B cell (primary cell): ENCODE data around the gene FANCL. TPM values are rescaled to one million over a fixed set of nuclear protein-coding genes. Genes with fewer than 3 reads are reported as not detected.

Source experiments
- ATAC-seq: fragments of 200-7000 bp; cut with Tn5 transposase; one replicate; pipeline ENCODE4 v1.10.0; 2021; ENCODE audit warnings: low read depth, mild to moderate bottlenecking, moderate number of reproducible peaks, moderate library complexity
- CTCF ChIA-PET: fragments of 350-600 bp; sonication (Branson Sonifier 250); formaldehyde crosslinking; loops from one replicate; lab custom pipeline; 2021; ENCODE audit warnings: antibody characterized with exemption, inconsistent platforms; lab: Charles Lee
- POLR2A ChIA-PET: fragments of 350-600 bp; sonication (Branson Sonifier 250); formaldehyde crosslinking; loops from one replicate; lab custom pipeline; 2021; ENCODE audit warnings: antibody characterized with exemption; lab: Charles Lee
- DNase-seq: peaks from one replicate; pipeline ENCODE4 v3.0.0; 2013
- H2AFZ ChIP-seq: 2 replicates; pipeline ENCODE4 v1.6.1; 2012; ENCODE audit warnings: mild to moderate bottlenecking, low read depth, low read length; ENCODE audit not compliant: insufficient read depth, poor library complexity, severe bottlenecking
- H3K27ac ChIP-seq, 2 donors: 1 replicate in 1 of 2; 2 replicates in 1 of 2; pipeline ENCODE4 v1.5.1; 2012 to 2013; ENCODE audit warnings: low read length in 2 of 2, mild to moderate bottlenecking in 2 of 2, moderate library complexity in 1 of 2
- H3K27me3 ChIP-seq, 4 experiments: fragments of 200-600 bp in 1 of 4; sonication (generic) in 1 of 4; replicated peaks in 1 of 4; 1 replicate in 2 of 4; 2 replicates in 2 of 4; pipeline versions ENCODE4 v1.6.1 to v1.7.0; 2013 to 2016; ENCODE audit warnings: low read length in 3 of 4, mild to moderate bottlenecking in 2 of 4, mixed read lengths in 1 of 4, moderate library complexity in 1 of 4; ENCODE audit not compliant: insufficient read depth in 4 of 4, control insufficient read depth in 3 of 4; ENCODE audit errors: control extremely low read depth in 1 of 4
- H3K36me3 ChIP-seq, 2 experiments: replicated peaks in 1 of 2; 1 replicate in 1 of 2; 2 replicates in 1 of 2; pipeline versions ENCODE4 v1.6.1 to v1.7.1; 2013; ENCODE audit warnings: low read length in 1 of 2; ENCODE audit not compliant: insufficient read depth in 2 of 2, control insufficient read depth in 1 of 2; ENCODE audit errors: control extremely low read depth in 1 of 2, extremely low read depth in 1 of 2
- H3K4me1 ChIP-seq, 2 donors: fragments of 200-600 bp in 1 of 2; sonication (generic) in 1 of 2; 1 replicate in 1 of 2; 2 replicates in 1 of 2; pipeline versions ENCODE4 v1.5.1 to v1.6.1; 2013 to 2017; ENCODE audit warnings: low read length in 2 of 2; ENCODE audit not compliant: control insufficient read depth in 2 of 2, insufficient read depth in 2 of 2
- H3K4me2 ChIP-seq: replicated peaks from 2 replicates; pipeline ENCODE3; 2012; ENCODE audit warnings: mild to moderate bottlenecking, low read depth, low read length; ENCODE audit not compliant: poor library complexity, severe bottlenecking
- H3K4me3 ChIP-seq, 5 experiments: fragments of 200-600 bp in 1 of 5; sonication (generic) in 1 of 5; 1 replicate in 3 of 5; 2 replicates in 2 of 5; pipeline versions ENCODE4 v1.5.1 to v1.7.0; 2011 to 2016; ENCODE audit warnings: low read length in 4 of 5, mild to moderate bottlenecking in 4 of 5, low read depth in 2 of 5, control low read depth in 1 of 5, moderate library complexity in 1 of 5; ENCODE audit not compliant: insufficient read depth in 1 of 5; ENCODE audit errors: control extremely low read depth in 1 of 5, extremely low read depth in 1 of 5
- H3K79me2 ChIP-seq: fragments of 200-600 bp; sonication (generic); one replicate; pipeline ENCODE4 v1.6.0; 2016; ENCODE audit warnings: low read length; ENCODE audit not compliant: control insufficient read depth, insufficient read depth
- H3K9ac ChIP-seq: fragments of 200-600 bp; sonication (generic); 2 replicates; pipeline ENCODE4 v1.6.1; 2017; ENCODE audit warnings: mild to moderate bottlenecking, low read length, moderate library complexity
- H3K9me3 ChIP-seq, 3 donors: one replicate each; pipeline versions ENCODE4 v1.6.1 to v1.7.1; 2013; ENCODE audit warnings: low read length in 2 of 3; ENCODE audit not compliant: control insufficient read depth in 2 of 3, insufficient read depth in 1 of 3; ENCODE audit errors: control extremely low read depth in 1 of 3
- H4K20me1 ChIP-seq: 2 replicates; pipeline ENCODE4 v1.6.0; 2012; ENCODE audit warnings: mild to moderate bottlenecking, low read length; ENCODE audit not compliant: insufficient read depth, control insufficient read depth, poor library complexity, severe bottlenecking
- H3K27ac Mint-ChIP-seq: one replicate; pipeline ENCODE4 v1.8.0; 2021; ENCODE audit warnings: mixed read lengths
- H3K27me3 Mint-ChIP-seq: one replicate; pipeline ENCODE4 v1.8.0; 2021; ENCODE audit warnings: mixed read lengths
- H3K4me1 Mint-ChIP-seq: one replicate; pipeline ENCODE4 v1.8.0; 2021; ENCODE audit warnings: mixed read lengths
- H3K4me3 Mint-ChIP-seq: one replicate; pipeline ENCODE4 v1.8.0; 2021; ENCODE audit warnings: mixed read lengths
- H3K9me3 Mint-ChIP-seq: one replicate; pipeline ENCODE4 v1.8.0; 2022; ENCODE audit warnings: mixed read lengths; ENCODE audit not compliant: insufficient read depth
- CTCF ChIP-seq: fragments of 200-600 bp; IDR thresholded peaks from one replicate; pipeline ENCODE4 v1.8.0; 2022; ENCODE audit warnings: antibody characterized with exemption, mild to moderate bottlenecking
- EZH2 ChIP-seq: IDR thresholded peaks from 2 replicates; pipeline ENCODE4 v1.6.1; 2012; ENCODE audit warnings: borderline replicate concordance, low read depth, mild to moderate bottlenecking, moderate library complexity, low read length; ENCODE audit not compliant: insufficient read depth, poor library complexity, severe bottlenecking
- WGBS: methylation state at CpG from one replicate; pipeline ENCODE4 v1.1.5; 2013; ENCODE audit warnings: missing lambda C conversion rate; ENCODE audit not compliant: insufficient coverage; 5-methylcytosine and 5-hydroxymethylcytosine counted together
- intact Hi-C: fragments of 100-400 bp; cut with micrococcal nuclease; formaldehyde crosslinking; loops from one replicate; pipeline ENCODE4 v1.10.0; 2022
- polyA plus RNA-seq: library from polyadenylated mRNA; depleted of rRNA; stranded (reverse); fragments of >200 nt; gene quantifications from 2 replicates; pipeline ENCODE4 v1.2.3, GENCODE V29; 2012
- total RNA-seq, 2 donors: library from RNA; stranded (reverse); fragments of 120-200 nt in 1 of 2; gene quantifications; 1 replicate in 1 of 2; 2 replicates in 1 of 2; pipeline versions ENCODE4 v1.2.3 to v1.2.4, GENCODE V29; 2013 to 2022

The FANCL gene
- total and polyA plus RNA-seq, 2 donors (not counting 1 experiment from before 2014, with no cell fraction given), result 9.1 to 31.7 TPM

- ChIA-PET CTCF (no interaction called here), POLR2A (no interaction called here)
- Histone ChIP-seq H3K36me3 (no peaks in the 10 kb centered on the region), H4K20me1 (no peaks in the 10 kb centered on the region), H3K27me3 (no peaks in the 10 kb centered on the region), H2AFZ (no peak overlapping the region), H3K4me1 (peaks cover 12 to 15% of the 10 kb centered on the region in 2 donors), H3K9ac (no peak overlapping the region), H3K9me3 (no peaks in the 10 kb centered on the region), H3K79me2 (peaks cover 30% of the 10 kb centered on the region), H3K27ac (no peak overlapping the region), H3K4me3 (no peak overlapping the region), H3K4me2 (no peak overlapping the region)
- TF ChIP-seq EZH2, result no peak
- TF ChIP-seq CTCF, result no peak
- intact Hi-C loops, result no loop called here
- Mint-ChIP-seq H3K4me1 (peaks cover 40% of the 10 kb centered on the region), H3K4me3 (peak overlapping the region; percentile 14), H3K9me3 (no peaks in the 10 kb centered on the region), H3K27me3 (no peaks in the 10 kb centered on the region), H3K27ac (peak overlapping the region; percentile 21)
- ATAC-seq (no peak), DNase-seq (no peak)
- WGBS, result no CpG with 5 or more reads among the region's 3 CpGs
Observed at GRCh38 chr2:58239243-58239925, 1.7 kb downstream of the FANCL start.

- no peak for TF ChIP-seq EZH2
- no peak for TF ChIP-seq CTCF
- peak overlapping the region in 1 of 2 donors; percentile 5 for H3K27ac ChIP-seq
- CTCF ChIA-PET, result no interaction called here
- peaks cover 40% of the 10 kb centered on the region for H3K79me2 ChIP-seq
- no peak overlapping the region for H3K4me3 Mint-ChIP-seq
- DNase-seq (peak; percentile 19), ATAC-seq (no peak)
- no peaks in the 10 kb centered on the region for H3K27me3 ChIP-seq
- no peak overlapping the region for H3K27ac Mint-ChIP-seq
- no peak overlapping the region for H3K9ac ChIP-seq
- H2AFZ ChIP-seq, result no peak overlapping the region
- H3K9me3 Mint-ChIP-seq, result no peaks in the 10 kb centered on the region
- no peaks in the 10 kb centered on the region for H4K20me1 ChIP-seq
- no peak overlapping the region for H3K4me3 ChIP-seq
- H3K4me1 ChIP-seq, result peaks cover 12 to 15% of the 10 kb centered on the region in 2 donors
- no peaks in the 10 kb centered on the region for H3K9me3 ChIP-seq
- H3K36me3 ChIP-seq, result no peaks in the 10 kb centered on the region
- no peaks in the 10 kb centered on the region for H3K27me3 Mint-ChIP-seq
- no peak overlapping the region for H3K4me2 ChIP-seq
- H3K4me1 Mint-ChIP-seq, result peaks cover 42% of the 10 kb centered on the region
- intact Hi-C loops, result no loop called here
- POLR2A ChIA-PET, result no interaction called here
Observed at GRCh38 chr2:58237741-58238140, 3.4 kb downstream of the FANCL start.
